CD4-positive, alpha-beta T cell treated with Interferon gamma for 1 hour (primary cell): ENCODE results near the gene DPH1.
"Not testable (repeated sequence)": the region's sequence is repeated elsewhere in the genome, so short reads cannot be mapped to it uniquely, and the experiment has no call there.

Source experiments
- DNase-seq: peaks from one replicate; pipeline ENCODE4 v3.0.0-alpha.2; 2020

The DPH1 gene

GRCh38 chr17:2008332-2009126, 21.4 kb upstream of the DPH1 start:
- DNase-seq: no peak

GRCh38 chr17:2009737-2010136, 20.2 kb upstream of the DPH1 start:
- no peak for DNase-seq

GRCh38 chr17:2011411-2012371, 18.3 kb upstream of the DPH1 start:
- no peak for DNase-seq

GRCh38 chr17:2012499-2012898, 17.5 kb upstream of the DPH1 start:
- no peak for DNase-seq

GRCh38 chr17:2013220-2013993, 16.5 kb upstream of the DPH1 start:
- not testable (repeated sequence) for DNase-seq

- DNase-seq: no peak
Observed at GRCh38 chr17:2013994-2014317, 16.0 kb upstream of the DPH1 start.

GRCh38 chr17:2015314-2015713, 14.6 kb upstream of the DPH1 start:
- DNase-seq: no peak

GRCh38 chr17:2016494-2016893, 13.5 kb upstream of the DPH1 start:
- DNase-seq: no peak

GRCh38 chr17:2017274-2017941, 12.5 kb upstream of the DPH1 start:
- no peak for DNase-seq

GRCh38 chr17:2018716-2019510, 11.0 kb upstream of the DPH1 start:
- no peak for DNase-seq

- no peak for DNase-seq
Observed at GRCh38 chr17:2019723-2020122, 10.2 kb upstream of the DPH1 start.

GRCh38 chr17:2020721-2021120, 9.2 kb upstream of the DPH1 start:
- DNase-seq: no peak

- no peak for DNase-seq
Observed at GRCh38 chr17:2022647-2023240, 7.2 kb upstream of the DPH1 start.

GRCh38 chr17:2023256-2023655, 6.7 kb upstream of the DPH1 start:
- DNase-seq: no peak

- peak; percentile 68 for DNase-seq
Observed at GRCh38 chr17:2023692-2024571, 6.0 kb upstream of the DPH1 start.

- no peak for DNase-seq
Observed at GRCh38 chr17:2024572-2025219, 5.3 kb upstream of the DPH1 start.

GRCh38 chr17:2025220-2025621, 4.7 kb upstream of the DPH1 start, which contains the start of gene RTN4RL1:
TSS of gene RTN4RL1 (minus strand) at chr17:2025334. CDS start at chr17:2024865, 469 bp downstream.
- DNase-seq: peak; percentile 72

- no peak for DNase-seq
Observed at GRCh38 chr17:2025622-2026309, 4.2 kb upstream of the DPH1 start.
